ENCODE measurements around the gene GUCD1. TPM values are rescaled to one million over a fixed set of nuclear protein-coding genes. Genes with fewer than 3 reads are reported as not detected.
A peak's percentile ranks its signal among the peaks of the same experiment; 100 is the strongest.
"Not testable (repeated sequence)": the region's sequence is repeated elsewhere in the genome, so short reads cannot be mapped to it uniquely, and the experiment has no call there.

GUCD1 gene
- total RNA-seq, 4 donors from 2014 or later: 56.7 to 498 (median 277) TPM

- DNase-seq: peak; percentile 89
- peaks cover 5 to 36% (median 23%) of the 10 kb centered on the region in 4 donors for H3K4me1 ChIP-seq
- H3K36me3 ChIP-seq: no peaks in the 10 kb centered on the region
- H3K9me3 ChIP-seq: no peaks in the 10 kb centered on the region
- intact Hi-C loops (cut with DNase I; ENCODE audit: low total_unique reads) (no loop called here), in situ Hi-C loops (cut with MboI; ENCODE audit: low pct_ligation_motif_present in 1 of 4, low pct_unique_long_range_greater_than_20kb in 1 of 4, low sequenced_read_pairs in 3 of 4) (no loop called here)
- peak in 1 of 3 donors; percentile 44 for TF ChIP-seq POLR2AphosphoS5 (IDR thresholded peaks at IDR 0.05)
- TF ChIP-seq EP300 (IDR thresholded peaks at IDR 0.05; ENCODE audit: low read depth): no peak
- TF ChIP-seq CTCF (IDR thresholded peaks at IDR 0.05): no peak
- no peak for TF ChIP-seq POLR2A (IDR thresholded peaks at IDR 0.05)
- no peaks in the 10 kb centered on the region for H3K27me3 ChIP-seq
- WGBS, 2 donors (ENCODE audit: low coverage in 1 of 2): 30 to 54% methylated on average over 2 to 12 of the region's 12 CpGs
- no peak overlapping the region for H3K4me3 ChIP-seq
- H3K27ac ChIP-seq: peak overlapping the region; percentile 55 to 71 (median 68)
These were observed 46.5 kb upstream of the GUCD1 start for GRCh38 chr22:24601217-24602104.

GRCh38 chr22:24599958-24600715, 45.2 kb upstream of the GUCD1 start:
- H3K9me3 ChIP-seq; in situ Hi-C loops (cut with MboI; ENCODE audit: low pct_ligation_motif_present in 1 of 4, low pct_unique_long_range_greater_than_20kb in 1 of 4, low sequenced_read_pairs in 3 of 4); H3K36me3 ChIP-seq; DNase-seq; intact Hi-C loops (cut with DNase I; ENCODE audit: low total_unique reads); H3K27me3 ChIP-seq; H3K4me3 ChIP-seq; H3K27ac ChIP-seq: not testable (repeated sequence)
- WGBS, 2 donors (ENCODE audit: low coverage in 1 of 2): 90% methylated on average over 3 of the region's 3 CpGs; no CpG with 5 or more reads in 1 of the 2 donors
- peaks cover 5 to 36% (median 23%) of the 10 kb centered on the region in 4 donors for H3K4me1 ChIP-seq

GRCh38 chr22:24599514-24599913, 44.6 kb upstream of the GUCD1 start:
- intact Hi-C loops (cut with DNase I; ENCODE audit: low total_unique reads): no loop called here
- H3K4me1 ChIP-seq: peaks cover 5 to 36% (median 23%) of the 10 kb centered on the region in 4 donors
- no peak overlapping the region for H3K27ac ChIP-seq
- 76% methylated on average over 8 of the region's 8 CpGs; no CpG with 5 or more reads in 1 of the 2 donors for WGBS, 2 donors (ENCODE audit: low coverage in 1 of 2)
- no peaks in the 10 kb centered on the region for H3K36me3 ChIP-seq
- no peak for DNase-seq
- in situ Hi-C loops (cut with MboI; ENCODE audit: low pct_ligation_motif_present in 1 of 4, low pct_unique_long_range_greater_than_20kb in 1 of 4, low sequenced_read_pairs in 3 of 4): no loop called here
- no peaks in the 10 kb centered on the region for H3K9me3 ChIP-seq
- TF ChIP-seq POLR2AphosphoS5 (IDR thresholded peaks at IDR 0.05) (no peak), CTCF (IDR thresholded peaks at IDR 0.05) (no peak), POLR2A (IDR thresholded peaks at IDR 0.05) (no peak), EP300 (IDR thresholded peaks at IDR 0.05; ENCODE audit: low read depth) (no peak)
- H3K4me3 ChIP-seq: no peak overlapping the region
- no peaks in the 10 kb centered on the region for H3K27me3 ChIP-seq

- peaks cover 6 to 37% (median 27%) of the 10 kb centered on the region in 4 donors for H3K4me1 ChIP-seq
- in situ Hi-C loops (cut with MboI; ENCODE audit: low pct_ligation_motif_present in 1 of 4, low pct_unique_long_range_greater_than_20kb in 1 of 4, low sequenced_read_pairs in 3 of 4); intact Hi-C loops (cut with DNase I; ENCODE audit: low total_unique reads); H3K27me3 ChIP-seq; H3K36me3 ChIP-seq; DNase-seq; H3K9me3 ChIP-seq; H3K27ac ChIP-seq; H3K4me3 ChIP-seq: not testable (repeated sequence)
- 79 to 85% methylated on average over 9 of the region's 9 CpGs for WGBS, 2 donors (ENCODE audit: low coverage in 1 of 2)
These were observed 42.1 kb upstream of the GUCD1 start for GRCh38 chr22:24597076-24597475.

- no peak for DNase-seq
- H3K27me3 ChIP-seq: no peaks in the 10 kb centered on the region
- no peak overlapping the region for H3K27ac ChIP-seq
- 95% methylated on average over 4 of the region's 4 CpGs; no CpG with 5 or more reads in 1 of the 2 donors for WGBS, 2 donors (ENCODE audit: low coverage in 1 of 2)
- TF ChIP-seq POLR2A (IDR thresholded peaks at IDR 0.05): no peak
- no peak for TF ChIP-seq POLR2AphosphoS5 (IDR thresholded peaks at IDR 0.05)
- TF ChIP-seq EP300 (IDR thresholded peaks at IDR 0.05; ENCODE audit: low read depth): no peak
- TF ChIP-seq CTCF (IDR thresholded peaks at IDR 0.05): no peak
- H3K36me3 ChIP-seq: no peaks in the 10 kb centered on the region
- intact Hi-C loops (cut with DNase I; ENCODE audit: low total_unique reads) (no loop called here), in situ Hi-C loops (cut with MboI; ENCODE audit: low pct_ligation_motif_present in 1 of 4, low pct_unique_long_range_greater_than_20kb in 1 of 4, low sequenced_read_pairs in 3 of 4) (no loop called here)
- no peaks in the 10 kb centered on the region for H3K9me3 ChIP-seq
- peaks cover 6 to 24% (median 16%) of the 10 kb centered on the region in 4 donors for H3K4me1 ChIP-seq
- no peak overlapping the region for H3K4me3 ChIP-seq
These were observed 40.9 kb upstream of the GUCD1 start for GRCh38 chr22:24595863-24596262.
